Heart left ventricle (tissue), 16 donors: ENCODE data around the gene SKP1. TPM values are rescaled to one million over a fixed set of nuclear protein-coding genes. Genes with fewer than 3 reads are reported as not detected.

Experiments used
- ATAC-seq, 4 donors: fragments of 200-7000 bp; cut with Tn5 transposase; one replicate each; pipeline ENCODE4 v1.9.1; 2020 to 2022; ENCODE audit warnings: moderate library complexity in 4 of 4, mild to moderate bottlenecking in 3 of 4, moderate number of reproducible peaks in 1 of 4
- DNase-seq, 5 donors: peaks; one replicate each; pipeline ENCODE4 v3.0.0-alpha.2; 2020
- H3K27ac ChIP-seq, 12 donors: fragments of 200-600 bp; sonication (generic) in 4 of 12; one replicate each; pipeline versions ENCODE4 v1.5.0 to v1.8.0; 2016 to 2022; ENCODE audit warnings: mild to moderate bottlenecking in 2 of 12
- H3K27me3 ChIP-seq, 9 donors: fragments of 200-600 bp; sonication (generic) in 2 of 9; one replicate each; pipeline versions ENCODE4 v1.5.1 to v1.8.0; 2016 to 2022; ENCODE audit warnings: mild to moderate bottlenecking in 3 of 9
- H3K36me3 ChIP-seq, 9 donors: fragments of 200-600 bp; sonication (generic) in 2 of 9; one replicate each; pipeline versions ENCODE4 v1.5.0 to v1.8.0; 2018 to 2022; ENCODE audit warnings: mild to moderate bottlenecking in 2 of 9
- H3K4me1 ChIP-seq, 12 donors: fragments of 200-600 bp; sonication (generic) in 4 of 12; one replicate each; pipeline versions ENCODE4 v1.5.0 to v1.8.0; 2016 to 2022; ENCODE audit warnings: mild to moderate bottlenecking in 3 of 12
- H3K4me3 ChIP-seq, 12 donors: fragments of 200-600 bp; sonication (generic) in 4 of 12; one replicate each; pipeline versions ENCODE4 v1.5.0 to v1.8.0; 2017 to 2022; ENCODE audit warnings: mild to moderate bottlenecking in 9 of 12, moderate library complexity in 4 of 12
- H3K9me3 ChIP-seq, 12 donors: fragments of 200-600 bp; sonication (generic) in 4 of 12; one replicate each; pipeline versions ENCODE4 v1.5.0 to v1.8.0; 2016 to 2022; ENCODE audit warnings: mild to moderate bottlenecking in 1 of 12
- CTCF ChIP-seq, 12 donors: fragments of 200-600 bp; sonication (generic) in 4 of 12; IDR thresholded peaks; one replicate each; pipeline versions ENCODE4 v1.5.0 to v1.8.0; 2018 to 2022; ENCODE audit warnings: antibody characterized with exemption in 12 of 12, mild to moderate bottlenecking in 5 of 12
- POLR2A ChIP-seq, 2 donors: fragments of 450-650 bp; IDR thresholded peaks; one replicate each; pipeline ENCODE4 v1.6.1; 2017; ENCODE audit warnings: antibody characterized with exemption in 2 of 2, mild to moderate bottlenecking in 2 of 2, moderate library complexity in 2 of 2
- WGBS, 4 donors: extraction: QIAGEN DNeasy Blood & Tissue Kit in 2 of 4; methylation state at CpG; one replicate each; pipeline versions ENCODE4 v1.1.5 to v1.1.7; 2013 to 2018; 5-methylcytosine and 5-hydroxymethylcytosine counted together
- intact Hi-C, 10 donors: fragments of 100-400 bp; cut with DNase I; formaldehyde crosslinking; loops; one replicate each; pipeline versions ENCODE4 v1.11.1 to v1.14.2; 2022
- polyA plus RNA-seq, 2 donors: library from polyadenylated mRNA; stranded (reverse); fragments of 200-250 nt; gene quantifications; one replicate each; pipeline ENCODE4 v1.2.3, GENCODE V29; 2013
- total RNA-seq, 9 donors: library from RNA; depleted of rRNA in 2 of 9; stranded (reverse); fragments of >200 nt in 2 of 9; fragmentation: NEBNext Ultra II Directional in 3 of 9; extraction: Animal tissue kit (Norgen Biotek cat#: 25700) in 3 of 9; gene quantifications; one replicate each; pipeline versions ENCODE4 v1.1.0 to v1.2.4, GENCODE V29; 2016 to 2023
- donor health status: ischemic (EF 13 %, LVEDD 7.1; RV severe dilation, severe dysfunction).
- donor health status: healthy with polysubstance abuse.
- donor health status: DM: no; HTN: yes; CAD: no.
- donor health status: DM: no; HTN: no; CAD: no.
- donor health status: ischemic (EF 25% LVEDD 6.9; RV normal size, moderate dysfunction).
- donor health status: ischemic (EF 25% LVEDD 5.7; RV mildly dilated, moderate dysfunction).
- donor health status: healthy.
- donor health status: DM: yes; HTN: yes; CAD: no.
- donor health status: ischemic (EF 35%, LVEDD 5.7; RV mildly dilated, moderate dysfunction).
- donor health status: nonischemic (EF 11% LVEDD 7.7; RV severe dilation, severe dysfunction).
- donor health status: DM: yes; HTN: yes; CAD: no.
- donor health status: PGD.
- donor health status: ischemic (EF 29% LVEDD 5.4; RV normal size, mild dysfunction).
- donor health status: nonischemic (EF 23%, LVEDD 6.1; RV moderate dilation, normal function).

SKP1 gene
- total and polyA plus RNA-seq, 11 donors: 175 to 1,085 (median 459) TPM

- Histone ChIP-seq H3K27ac (no peak overlapping the region), H3K4me3 (no peak overlapping the region), H3K9me3 (no peaks in the 10 kb centered on the region), H3K36me3 (peaks cover 0 to 66% (median 30%) of the 10 kb centered on the region in 9 donors), H3K27me3 (no peaks in the 10 kb centered on the region), H3K4me1 (peaks cover 0 to 83% (median 17%) of the 10 kb centered on the region in 12 donors)
- intact Hi-C loops: no loop called here
- TF ChIP-seq POLR2A (IDR thresholded peaks at IDR 0.05) (no peak), CTCF (IDR thresholded peaks at IDR 0.05) (no peak)
- 93 to 95% (median 94%) methylated on average over 7 of the region's 7 CpGs for WGBS, 4 donors
- ATAC-seq (no peak), DNase-seq (peak in 1 of 5 donors; percentile 3)
Measured at GRCh38 chr5:134135091-134135655, 41.6 kb downstream of the SKP1 start.

DNA sequence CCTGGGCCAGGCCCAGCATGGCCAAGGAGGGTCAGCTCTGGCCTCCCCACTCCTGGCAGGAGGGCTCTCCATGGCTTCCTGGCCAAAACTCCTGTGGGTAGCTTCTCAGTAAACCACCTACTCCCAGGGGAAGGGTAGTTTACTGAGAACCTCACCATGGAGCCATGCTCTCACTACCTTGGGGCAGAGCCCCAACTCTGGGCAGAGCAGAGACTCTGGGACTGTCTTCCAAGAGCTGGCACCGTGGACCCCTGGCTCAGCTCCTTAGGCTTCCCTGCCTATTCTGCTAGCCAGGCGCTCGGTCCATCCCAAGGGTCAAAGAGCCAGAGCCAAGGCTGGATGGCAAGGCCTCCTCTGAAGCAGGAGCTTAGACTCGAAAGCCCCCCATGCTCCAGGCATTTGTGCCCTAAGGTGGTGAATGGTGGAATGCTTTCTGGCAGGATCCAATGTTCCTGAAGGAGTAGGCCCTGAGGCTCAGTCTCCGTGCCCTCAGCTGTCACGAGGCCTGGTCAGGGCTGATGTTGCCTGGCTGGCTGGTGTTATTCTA lies 42.7 kb downstream of the SKP1 start:
- Histone ChIP-seq H3K27ac (no peak overlapping the region), H3K36me3 (peaks cover 0 to 59% (median 25%) of the 10 kb centered on the region in 9 donors), H3K27me3 (no peaks in the 10 kb centered on the region), H3K4me1 (peaks cover 0 to 83% (median 10%) of the 10 kb centered on the region in 12 donors), H3K4me3 (no peak overlapping the region), H3K9me3 (no peaks in the 10 kb centered on the region)
- intact Hi-C loops: no loop called here
- WGBS, 4 donors: 90 to 95% (median 93%) methylated on average over 4 to 6 of the region's 6 CpGs
- peak in 1 of 5 donors; percentile 13 for DNase-seq
- no peak for TF ChIP-seq CTCF (IDR thresholded peaks at IDR 0.05)
- TF ChIP-seq POLR2A (IDR thresholded peaks at IDR 0.05): no peak
- ATAC-seq: no peak

GRCh38 chr5:134133188-134133994 lies 43.4 kb downstream of the SKP1 start:
- ATAC-seq (no peak), DNase-seq (peak in 1 of 5 donors; percentile 19)
- WGBS, 4 donors: 93 to 98% (median 94%) methylated on average over 8 to 9 of the region's 9 CpGs
- no peak overlapping the region for H3K4me3 ChIP-seq
- H3K36me3 ChIP-seq: peaks cover 0 to 57% (median 25%) of the 10 kb centered on the region in 9 donors
- TF ChIP-seq POLR2A (IDR thresholded peaks at IDR 0.05) (no peak), CTCF (IDR thresholded peaks at IDR 0.05) (no peak)
- H3K4me1 ChIP-seq: peaks cover 0 to 83% (median 8%) of the 10 kb centered on the region in 12 donors
- intact Hi-C loops: no loop called here
- H3K9me3 ChIP-seq: no peaks in the 10 kb centered on the region
- peak overlapping the region in 1 of 12 donors; percentile 60 for H3K27ac ChIP-seq
- no peaks in the 10 kb centered on the region for H3K27me3 ChIP-seq
